GM18502 (cell line): ENCODE data around the gene DBNDD1.

Experiments used
- ATAC-seq: cut with Tn5 transposase; IDR thresholded peaks from one replicate; pipeline ENCODE4 v1.9.1; 2021; ENCODE audit warnings: mild to moderate bottlenecking; ENCODE audit not compliant: unreplicated experiment, poor library complexity

DBNDD1 gene

DNA sequence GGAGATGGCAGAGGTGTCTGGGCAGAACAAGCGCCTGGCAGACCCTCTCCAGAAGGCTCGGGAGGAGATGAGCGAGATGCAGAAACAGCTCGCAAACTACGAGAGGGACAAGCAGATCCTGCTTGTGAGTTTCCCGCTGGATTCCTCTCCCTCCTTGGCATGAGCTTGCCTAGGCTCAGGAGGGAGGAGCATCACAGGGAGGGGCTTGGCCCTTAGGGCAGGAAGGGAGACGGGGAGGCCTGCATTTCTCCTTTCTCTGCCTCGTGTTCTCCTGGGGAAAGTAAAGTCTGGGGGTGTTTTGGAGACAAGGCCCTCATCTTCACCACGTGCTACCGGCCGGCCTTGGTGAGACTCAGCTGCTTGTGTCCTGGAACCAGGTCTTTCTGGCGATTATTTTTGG is 18.0 kb upstream of the DBNDD1 start:
- ATAC-seq, result no peak

DNA sequence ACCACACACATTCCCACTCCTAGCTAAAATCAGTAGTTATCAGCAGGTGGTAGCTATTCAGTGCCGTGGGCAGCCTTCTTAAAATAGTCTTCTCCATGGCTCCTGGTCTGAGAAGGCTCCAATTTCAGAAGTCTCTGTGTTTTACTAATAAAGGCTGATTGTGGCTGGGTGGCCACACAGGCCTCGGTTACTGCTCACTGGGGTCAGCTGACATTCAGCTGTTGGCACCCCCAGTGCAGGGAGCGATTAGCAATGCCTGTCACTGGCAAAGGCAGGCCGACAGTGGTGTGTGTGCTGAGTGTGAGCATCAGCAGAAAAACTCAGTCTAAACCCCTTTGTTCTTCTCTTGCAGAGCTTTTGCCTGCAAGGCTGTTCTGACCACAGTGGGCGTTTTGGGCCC is 16.6 kb upstream of the DBNDD1 start:
- ATAC-seq, result no peak

DNA sequence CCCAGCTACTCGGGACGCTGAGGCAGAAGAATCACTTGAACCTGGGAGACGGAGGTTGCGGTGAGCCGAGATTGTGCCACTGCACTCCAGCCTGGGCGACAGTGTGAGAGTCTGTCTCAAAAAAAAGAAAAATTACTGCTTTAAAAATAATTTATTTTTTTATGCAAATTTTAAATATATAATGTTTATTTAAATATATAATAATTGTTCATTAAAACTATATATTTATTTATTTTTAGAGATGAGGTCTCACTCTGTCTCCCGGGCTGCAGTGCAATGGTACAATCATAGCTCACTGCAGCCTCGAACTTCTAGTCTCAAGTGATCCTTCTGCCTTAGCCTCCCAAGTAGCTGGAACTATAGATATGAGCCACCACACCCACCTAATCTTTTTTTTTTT is 15.2 kb upstream of the DBNDD1 start:
- ATAC-seq, result no peak

DNA sequence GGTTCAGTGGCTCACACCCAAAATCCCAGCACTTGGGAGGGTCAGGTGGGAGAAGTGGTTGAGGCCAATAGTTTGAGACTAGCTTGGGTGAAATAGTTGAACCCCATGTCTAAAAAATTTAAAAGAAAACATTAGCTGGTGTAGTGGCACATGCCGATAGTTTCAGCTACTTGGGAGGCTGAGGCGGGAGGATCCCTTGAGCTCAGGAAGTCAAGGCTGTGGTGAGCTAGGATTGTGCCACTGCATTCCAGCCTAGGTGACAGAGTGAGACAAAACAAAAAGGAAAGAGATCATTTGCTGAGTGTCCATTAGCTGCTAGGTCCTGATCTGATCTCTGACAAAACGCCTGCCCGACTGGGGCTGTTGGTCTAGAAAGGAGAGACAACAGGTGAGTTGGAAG is 14.1 kb upstream of the DBNDD1 start:
- ATAC-seq, result no peak

DNA sequence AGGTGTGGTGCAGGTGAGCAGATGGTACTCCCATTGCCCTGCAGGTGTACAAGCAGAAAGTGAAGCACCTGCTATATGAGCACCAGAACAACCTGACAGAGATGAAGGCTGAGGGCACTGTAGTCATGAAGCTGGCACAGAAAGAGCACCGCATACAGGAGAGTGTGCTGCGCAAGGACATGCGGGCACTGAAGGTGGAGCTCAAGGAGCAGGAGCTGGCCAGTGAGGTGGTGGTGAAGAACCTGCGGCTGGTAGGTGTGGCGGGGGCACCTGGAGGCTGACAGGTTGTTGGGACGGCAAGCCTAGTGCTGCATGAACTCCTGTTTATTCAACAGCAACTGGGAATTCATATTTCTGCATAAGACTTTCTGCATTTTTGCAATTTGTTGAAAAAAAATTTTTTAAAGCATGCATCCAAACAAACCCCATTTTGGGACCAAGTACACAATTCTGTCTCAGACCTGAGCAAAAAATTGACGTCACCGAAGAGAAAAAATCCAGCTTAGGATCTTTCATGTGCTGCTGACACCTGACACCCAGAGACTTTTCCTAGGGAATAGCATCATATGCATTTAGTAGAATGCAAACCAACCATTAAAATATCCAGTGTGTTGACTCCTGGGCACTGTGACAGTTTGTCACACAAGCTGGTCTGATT is 13.5 kb upstream of the DBNDD1 start:
- no peak for ATAC-seq

DNA sequence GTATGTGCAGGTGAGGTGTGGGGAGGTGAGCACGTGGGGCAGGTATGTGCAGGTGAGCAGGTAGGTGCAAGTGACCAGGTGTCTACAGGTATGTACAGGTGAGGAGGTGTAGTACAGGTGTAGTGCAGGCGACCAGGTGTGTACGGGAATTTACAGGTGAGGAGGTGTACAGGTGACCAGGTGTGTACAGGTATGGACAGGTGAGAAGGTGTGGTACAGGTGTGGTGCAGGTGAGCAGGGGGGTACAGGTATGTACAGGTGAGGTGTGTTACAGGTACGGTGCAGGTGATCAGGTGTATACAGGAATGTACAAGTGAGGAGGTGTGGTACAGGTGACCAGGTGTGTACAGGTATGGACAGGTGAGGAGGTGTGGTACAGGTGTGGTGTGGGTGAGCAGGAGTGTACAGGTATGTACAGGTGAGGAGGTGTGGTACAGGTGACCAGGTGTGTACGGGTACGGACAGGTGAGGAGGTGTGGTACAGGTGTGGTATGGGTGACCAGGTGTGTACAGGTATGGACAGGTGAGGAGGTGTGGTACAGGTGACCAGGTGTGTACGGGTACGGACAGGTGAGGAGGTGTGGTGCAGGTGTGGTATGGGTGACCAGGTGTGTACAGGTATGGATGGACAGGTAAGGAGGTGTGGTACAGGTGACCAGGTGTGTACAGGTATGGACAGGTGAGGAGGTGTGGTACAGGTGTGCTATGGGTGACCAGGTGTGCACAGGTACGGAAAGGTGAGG is 12.8 kb upstream of the DBNDD1 start:
- ATAC-seq, result no peak

DNA sequence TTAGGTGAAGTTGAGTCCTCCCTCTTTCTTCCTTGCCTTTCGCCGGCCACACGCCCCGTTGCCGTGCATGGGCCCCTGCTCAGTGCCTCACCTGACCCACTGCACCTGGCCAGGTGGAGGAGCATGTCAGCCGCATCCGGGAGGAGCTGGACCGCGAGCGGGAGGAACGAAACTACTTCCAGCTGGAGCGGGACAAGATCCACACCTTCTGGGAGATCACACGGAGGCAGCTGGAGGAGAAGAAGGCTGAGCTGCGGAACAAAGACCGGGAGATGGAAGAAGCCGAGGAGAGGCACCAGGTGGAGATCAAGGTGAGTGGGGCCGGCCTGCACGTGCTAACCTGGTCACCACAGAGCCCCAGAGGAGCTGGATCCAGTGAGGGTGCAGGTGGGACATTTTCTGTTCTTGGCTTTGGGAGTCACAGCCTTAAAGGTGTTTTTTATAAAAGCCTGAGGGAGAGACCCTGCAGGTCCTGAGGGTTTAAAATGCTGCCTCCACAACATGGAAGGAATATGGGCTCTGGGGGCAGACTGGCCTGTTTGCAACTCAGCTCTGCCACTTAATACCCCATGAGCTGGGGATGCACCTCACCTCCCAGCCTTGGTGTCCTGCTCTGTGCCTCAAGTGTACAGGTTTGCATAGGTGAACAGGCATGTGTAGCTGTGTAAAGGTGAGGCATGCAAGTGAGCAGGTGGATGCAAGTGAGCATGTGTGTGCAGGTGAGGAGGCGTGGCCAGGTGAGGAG is 12.1 kb upstream of the DBNDD1 start:
- ATAC-seq, result no peak

DNA sequence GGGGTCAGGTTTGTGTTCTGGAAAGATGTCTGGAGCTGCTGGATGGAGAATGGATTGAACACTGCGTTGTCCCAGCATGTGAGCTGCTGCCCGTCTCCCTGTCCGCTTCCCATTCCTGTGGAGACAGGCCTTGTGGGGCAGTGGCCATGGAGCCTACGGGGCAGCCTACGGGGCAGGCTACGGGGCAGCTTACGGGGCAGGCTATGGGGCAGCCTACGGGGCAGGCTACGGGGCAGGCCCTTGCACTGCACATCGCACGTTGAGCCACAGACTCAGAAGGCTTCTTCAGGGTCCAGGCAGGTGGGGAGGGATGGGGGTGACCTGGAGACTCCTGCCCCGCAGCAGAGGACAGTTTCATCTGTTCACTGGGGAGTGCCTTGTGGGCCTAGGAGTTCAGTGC is 9.7 kb upstream of the DBNDD1 start:
- ATAC-seq, result no peak

DNA sequence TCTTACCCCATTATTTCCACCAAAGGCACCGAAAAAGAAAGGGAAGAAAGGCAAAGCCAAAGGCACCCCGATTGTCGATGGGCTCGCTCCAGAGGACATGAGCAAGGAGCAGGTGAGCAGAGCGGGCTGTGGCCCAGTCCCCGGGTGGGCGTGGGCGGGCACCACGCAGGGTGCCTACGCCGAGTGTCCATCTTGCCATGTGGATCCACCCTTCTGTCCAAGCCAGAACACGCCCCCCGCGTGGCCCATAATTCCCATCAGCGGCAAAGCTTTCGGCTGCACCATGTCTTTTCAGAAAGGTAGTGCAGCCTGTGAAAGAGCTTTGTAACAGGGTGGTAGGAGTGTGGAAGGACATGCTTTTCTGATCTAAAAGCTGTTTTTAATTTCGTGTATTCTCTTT is 8.4 kb upstream of the DBNDD1 start:
- no peak for ATAC-seq

DNA sequence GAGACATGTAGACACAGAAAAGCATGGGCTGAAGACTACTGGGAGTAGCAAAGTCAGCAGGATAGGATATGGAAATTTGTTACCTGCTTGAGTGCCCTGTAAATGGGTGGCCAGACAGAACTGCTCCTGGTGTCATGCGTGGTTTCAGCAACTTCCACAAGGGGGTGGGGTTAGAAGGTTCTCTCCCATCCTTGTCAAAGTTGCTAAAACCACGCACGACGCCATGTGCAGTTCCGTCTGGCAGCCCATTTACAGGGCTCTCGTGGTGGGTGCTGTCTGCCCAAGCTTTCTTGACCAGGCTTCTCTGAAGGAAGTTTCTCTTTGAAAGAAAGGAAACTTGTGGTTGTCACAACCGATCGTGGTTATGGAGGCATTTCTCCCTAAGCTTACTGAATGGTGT is 6.9 kb upstream of the DBNDD1 start:
- no peak for ATAC-seq

DNA sequence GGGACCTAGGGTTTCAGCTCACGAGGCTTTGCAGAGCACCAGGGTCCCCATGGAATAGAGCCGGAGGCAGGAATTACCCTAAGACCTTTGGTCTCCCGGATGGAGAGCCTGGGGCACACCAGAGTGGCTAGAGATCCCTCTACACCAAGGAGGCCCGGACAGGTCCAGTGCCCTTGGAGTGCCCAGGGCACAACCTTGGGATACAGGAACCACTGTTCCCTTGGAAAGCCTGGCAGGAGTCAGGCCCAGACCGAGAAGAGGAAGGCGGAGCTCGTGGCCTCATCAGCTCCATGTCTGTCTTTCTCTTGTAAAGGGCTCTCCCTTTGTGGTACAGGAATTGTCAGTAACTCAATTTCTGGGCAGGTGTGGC is 3.8 kb upstream of the DBNDD1 start:
- no peak for ATAC-seq

DNA sequence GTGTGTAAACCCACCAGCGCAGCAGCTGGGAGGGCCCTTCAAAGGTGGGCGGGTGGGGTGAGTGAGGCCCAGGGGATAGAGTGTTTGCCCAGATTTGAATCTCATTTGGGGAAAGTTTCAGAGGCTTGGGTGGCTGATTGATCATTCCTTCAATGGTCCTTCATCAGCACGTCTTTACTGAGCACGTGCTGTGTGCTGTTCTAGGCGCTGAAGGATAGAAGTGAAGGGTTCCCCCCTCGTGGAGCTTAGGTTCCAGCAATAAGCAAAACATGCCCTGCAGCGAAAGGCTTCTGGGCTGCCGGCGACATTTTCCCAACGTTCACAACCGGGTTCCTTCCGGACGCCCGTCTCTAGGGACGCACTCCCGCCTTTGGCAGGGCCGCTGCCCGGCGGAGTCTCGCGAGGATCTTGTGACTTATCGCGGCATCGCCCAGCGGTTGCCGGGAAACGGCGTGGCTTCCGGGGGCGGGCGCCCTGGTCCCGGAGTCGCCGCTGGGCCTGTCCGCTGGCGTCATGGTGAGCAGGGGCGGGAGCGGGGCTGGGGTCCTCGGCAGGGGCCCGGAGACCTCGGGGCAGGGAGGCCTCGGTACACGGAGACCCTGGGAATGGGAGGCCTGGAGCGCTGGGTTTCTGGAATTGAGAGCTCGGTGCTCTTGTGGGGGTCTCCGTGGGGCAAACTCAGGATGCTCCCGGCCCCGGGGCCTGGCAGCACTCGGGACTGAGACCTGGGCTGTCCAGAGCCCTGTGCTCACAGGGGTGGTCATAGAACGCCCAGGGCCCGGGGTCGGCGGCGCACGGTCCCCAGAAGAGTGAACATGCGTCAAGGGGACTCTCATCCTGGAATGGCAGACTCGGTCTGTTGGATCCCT is 3.2 kb upstream of the DBNDD1 start:
- peak; percentile 79 for ATAC-seq

DNA sequence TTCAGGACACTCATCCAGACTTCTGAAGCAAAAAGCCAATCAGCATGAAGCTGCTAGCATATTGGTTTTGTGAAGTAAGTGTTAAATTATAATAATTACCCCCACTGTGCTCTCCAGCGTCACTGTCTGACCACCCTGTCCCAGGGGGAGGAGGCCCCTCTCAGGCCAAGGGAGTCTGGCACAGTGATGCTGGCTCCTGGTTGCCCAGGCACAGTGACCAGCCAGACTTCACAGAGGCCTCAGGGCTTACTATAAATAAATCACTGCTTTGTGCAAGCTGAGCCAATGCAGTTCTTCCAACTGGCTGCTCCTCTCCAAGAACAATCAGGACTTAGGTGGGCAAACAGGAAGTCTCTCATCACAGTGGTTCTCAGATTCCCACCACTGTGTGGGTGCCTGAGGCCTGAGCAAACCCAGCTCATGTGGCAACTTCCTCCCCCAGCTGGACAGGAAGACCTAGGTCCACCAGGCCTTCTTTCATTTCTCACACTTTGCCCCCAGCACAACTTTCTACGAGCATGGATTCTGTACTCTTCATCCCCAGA is 1.7 kb upstream of the DBNDD1 start:
- ATAC-seq, result no peak

DNA sequence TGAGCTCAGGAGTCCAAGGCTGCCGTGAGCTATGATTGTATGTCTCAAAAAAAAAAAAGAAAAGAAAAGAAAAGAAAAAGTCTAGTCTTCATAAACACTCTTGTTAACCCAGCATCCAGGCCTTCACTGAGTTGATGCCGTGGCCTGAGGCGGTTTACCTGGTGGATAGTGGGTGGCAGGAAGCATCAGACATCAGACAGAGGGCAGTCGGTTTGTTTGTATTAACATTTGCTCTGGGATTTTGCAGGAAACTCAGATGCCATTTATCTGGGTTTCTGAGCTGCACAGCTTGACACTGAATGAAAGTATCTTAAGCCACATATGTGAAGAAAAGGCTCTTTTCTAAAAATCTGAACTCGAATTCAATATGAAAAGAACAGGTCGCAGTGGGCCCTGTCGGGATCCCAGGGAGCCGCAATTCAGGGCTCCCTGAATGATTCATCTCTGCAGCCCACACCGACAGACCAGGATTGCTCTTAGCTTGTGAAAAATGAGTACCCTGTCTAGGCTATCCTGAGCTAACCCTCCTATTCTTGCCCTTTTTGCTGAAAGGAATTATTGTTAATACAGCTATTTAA is 1.1 kb upstream of the DBNDD1 start:
- ATAC-seq, result no peak

DNA sequence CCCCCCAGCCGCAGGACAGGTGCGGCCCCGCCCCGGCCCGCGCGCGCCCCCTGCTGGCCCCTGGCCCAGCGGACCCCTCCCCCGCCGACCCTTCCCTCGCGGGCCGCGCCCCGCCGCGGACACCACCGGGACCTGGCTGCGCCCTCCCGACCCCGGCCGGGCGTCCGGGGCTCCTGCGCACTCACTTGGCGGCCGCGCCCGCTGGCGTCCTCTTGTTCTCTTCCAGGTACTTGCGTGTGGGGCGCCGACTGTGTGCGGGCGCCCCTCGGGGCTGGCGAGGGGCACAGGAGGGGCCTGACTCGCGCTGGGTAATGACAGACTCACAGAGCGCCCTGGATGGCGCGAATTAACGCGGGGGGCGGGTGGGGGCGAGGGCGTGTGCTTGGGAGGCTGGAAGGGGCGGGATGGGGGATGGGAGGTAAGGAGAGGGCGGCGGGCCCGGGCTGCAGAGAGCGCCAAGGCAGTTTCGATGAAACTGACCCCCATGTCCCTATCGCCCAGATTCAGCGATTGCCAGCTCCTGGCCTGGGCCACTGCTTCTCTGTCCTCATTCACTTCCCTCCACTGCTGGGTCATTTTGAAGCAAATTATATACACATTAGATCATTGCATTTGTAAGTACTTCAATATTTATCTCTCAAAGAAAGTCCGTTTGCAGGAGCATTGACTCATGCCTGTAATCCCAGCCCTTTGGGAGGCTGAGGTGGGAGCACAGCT is 445 bp upstream of the DBNDD1 start:
- no peak for ATAC-seq

DNA sequence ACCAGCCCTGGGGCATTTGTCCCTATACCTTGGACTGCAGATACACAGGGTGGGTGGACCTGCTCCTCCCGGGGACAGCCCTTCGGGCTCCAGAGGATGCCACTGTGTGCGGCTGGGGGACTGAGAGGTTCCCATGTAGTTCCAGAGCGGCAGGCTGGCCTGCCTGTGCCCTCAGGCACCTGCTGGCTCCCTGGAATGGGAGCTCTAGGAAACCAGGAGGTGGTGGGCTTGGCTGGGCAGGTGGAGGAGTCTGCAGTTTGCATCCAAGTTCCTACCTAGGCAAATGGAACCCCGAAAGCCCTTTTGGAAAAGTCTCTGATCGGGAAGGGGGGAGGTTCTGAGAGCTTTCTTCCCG is 982 bp downstream of the DBNDD1 start:
- ATAC-seq, result no peak

DNA sequence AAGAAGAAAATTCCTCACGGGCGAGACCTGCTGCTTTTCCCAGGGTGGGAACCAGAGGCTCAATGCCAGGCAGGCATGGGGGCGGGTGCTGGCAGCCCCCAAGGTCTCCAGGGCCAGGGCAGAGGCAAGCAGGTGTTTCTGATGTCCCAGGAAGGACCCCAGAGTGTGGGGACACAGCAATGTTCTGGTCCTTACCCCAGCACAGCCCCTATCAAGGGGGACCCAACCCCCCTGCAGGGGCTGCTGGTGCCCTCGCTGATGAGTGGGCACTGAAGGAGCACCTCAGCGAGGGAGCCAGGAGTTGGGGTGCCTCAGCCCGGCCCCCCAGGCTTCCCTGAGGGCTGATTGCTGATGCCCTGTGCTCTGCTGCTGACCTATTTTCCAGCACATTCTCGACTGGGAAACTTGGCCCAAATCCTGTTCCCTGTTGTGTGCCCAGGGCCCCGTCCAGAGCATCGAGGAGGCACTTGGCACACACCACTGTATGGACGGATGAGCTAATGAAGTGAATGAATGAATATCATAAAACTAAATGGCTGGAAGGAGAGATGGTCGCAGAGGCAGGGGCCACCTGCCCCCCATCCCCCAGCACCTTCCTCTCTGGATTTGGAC is 2.8 kb downstream of the DBNDD1 start:
- no peak for ATAC-seq

DNA sequence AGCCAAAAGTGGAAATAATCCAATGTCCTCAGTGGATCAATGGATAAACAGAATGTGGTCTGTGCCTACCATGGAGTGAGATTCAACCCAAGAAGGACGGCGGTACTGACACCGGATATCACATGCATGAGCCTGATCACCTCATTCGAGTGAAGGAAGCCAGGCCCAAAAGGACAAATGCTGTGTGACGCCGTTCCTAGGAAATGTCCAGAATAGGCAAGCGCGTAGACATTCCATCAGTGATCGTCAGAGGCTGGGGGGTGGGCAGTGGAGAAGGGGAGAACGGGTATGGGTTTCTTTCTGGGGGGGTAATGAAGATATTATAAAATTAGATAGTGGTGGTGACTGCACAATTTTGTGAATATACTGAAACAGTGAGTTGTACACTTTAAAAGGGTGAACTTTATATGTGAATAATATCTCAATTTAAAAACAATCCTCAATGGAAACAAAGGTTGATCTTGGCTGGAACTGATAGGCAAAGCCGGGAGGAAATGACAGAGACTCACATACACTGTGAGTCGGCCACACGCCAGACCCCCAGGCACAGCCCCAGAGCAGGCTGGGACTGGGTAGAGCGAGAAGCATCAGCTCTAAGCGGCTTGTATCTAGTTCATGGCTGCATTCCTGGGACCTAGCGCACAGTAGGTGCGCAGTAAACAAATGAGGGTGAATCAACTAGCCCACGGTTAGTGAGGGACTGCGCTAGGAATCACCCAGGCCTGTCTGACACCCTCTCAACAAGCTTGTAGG is 3.5 kb downstream of the DBNDD1 start:
- ATAC-seq, result no peak
